Stromal cell of bone marrow (primary cell): ENCODE data around the gene OR52M1.

Experiments
- DNase-seq: peaks from one replicate; pipeline ENCODE4 v3.0.0-alpha.2; 2012; ENCODE audit warnings: low read depth

OR52M1 gene

GRCh38 chr11:4569075-4569474 lies 24.1 kb downstream of the OR52M1 start:
- no peak for DNase-seq

- no peak for DNase-seq
Observed at GRCh38 chr11:4576880-4577279, 31.9 kb downstream of the OR52M1 start.

- no peak for DNase-seq
Observed at GRCh38 chr11:4577761-4578160, 32.8 kb downstream of the OR52M1 start.

GRCh38 chr11:4578624-4579023 lies 33.6 kb downstream of the OR52M1 start:
- DNase-seq = no peak

GRCh38 chr11:4580124-4580523 lies 35.1 kb downstream of the OR52M1 start:
- DNase-seq = no peak

- DNase-seq = no peak
Observed at GRCh38 chr11:4581443-4581842, 36.5 kb downstream of the OR52M1 start, which contains the start of gene OR52I2. TSS of gene OR52I2 (plus strand) at chr11:4581743.

GRCh38 chr11:4589017-4589416 lies 44.0 kb downstream of the OR52M1 start:
- no peak for DNase-seq

GRCh38 chr11:4593739-4594138 lies 48.7 kb downstream of the OR52M1 start, which contains the start of gene OR52I1:
TSS of gene OR52I1 (plus strand) at chr11:4594039. CDS start at chr11:4594039, 0 bp downstream.
- DNase-seq = no peak
